Measurements from ENCODE around the gene DAGLA. TPM values are rescaled to one million over a fixed set of nuclear protein-coding genes. Genes with fewer than 3 reads are reported as not detected.

DAGLA gene
- total RNA-seq, 1 donor from 2014 or later, result 1.1 TPM

GRCh38 chr11:61691380-61692156 is 11.4 kb downstream of the DAGLA start:
- DNase-seq, result no peak

- DNase-seq, result no peak
These were observed 13.9 kb downstream of the DAGLA start for GRCh38 chr11:61693922-61694601.

GRCh38 chr11:61694602-61694939 is 14.4 kb downstream of the DAGLA start:
- no peak for DNase-seq

GRCh38 chr11:61694946-61695706 is 14.9 kb downstream of the DAGLA start:
- no peak for DNase-seq

- peak; percentile 18 for DNase-seq
These were observed 15.7 kb downstream of the DAGLA start for GRCh38 chr11:61695917-61696316.

GRCh38 chr11:61696602-61697001 is 16.4 kb downstream of the DAGLA start:
- DNase-seq, result no peak

- no peak for DNase-seq
These were observed 16.9 kb downstream of the DAGLA start for GRCh38 chr11:61697078-61697502.

- DNase-seq, result no peak
These were observed 17.6 kb downstream of the DAGLA start for GRCh38 chr11:61697764-61698163.

- DNase-seq, result peak; percentile 75
These were observed 18.2 kb downstream of the DAGLA start for GRCh38 chr11:61698173-61698948.

GRCh38 chr11:61699737-61700160 is 19.6 kb downstream of the DAGLA start:
- no peak for DNase-seq

GRCh38 chr11:61700212-61700611 is 20.0 kb downstream of the DAGLA start:
- no peak for DNase-seq

GRCh38 chr11:61700720-61701119 is 20.5 kb downstream of the DAGLA start:
- DNase-seq, result no peak

GRCh38 chr11:61701242-61701886 is 21.2 kb downstream of the DAGLA start:
- DNase-seq, result no peak

- no peak for DNase-seq
These were observed 22.6 kb downstream of the DAGLA start for GRCh38 chr11:61702701-61703312.

- DNase-seq, result no peak
These were observed 24.6 kb downstream of the DAGLA start for GRCh38 chr11:61704838-61705237.

GRCh38 chr11:61706452-61707400 is 26.5 kb downstream of the DAGLA start:
- DNase-seq, result no peak

GRCh38 chr11:61707574-61707973 is 27.4 kb downstream of the DAGLA start:
- no peak for DNase-seq

- no peak for DNase-seq
These were observed 28.9 kb downstream of the DAGLA start for GRCh38 chr11:61709110-61709509.

GRCh38 chr11:61709572-61709971 is 29.4 kb downstream of the DAGLA start:
- no peak for DNase-seq

GRCh38 chr11:61710019-61710418 is 29.8 kb downstream of the DAGLA start:
- no peak for DNase-seq
